PC-9 (cell line): ENCODE results near the gene SORCS2. TPM values are rescaled to one million over a fixed set of nuclear protein-coding genes. Genes with fewer than 3 reads are reported as not detected.

Experiments
- BruUV-seq: library from RNA; stranded (reverse); fragments of 400-500 nt; replicated peaks from 2 replicates; lab custom pipeline; 2021; lab: Mats Ljungman, UMichigan
- CTCF ChIA-PET: fragments of 300-600 bp; sonication (Branson Sonifier 250); formaldehyde crosslinking; loops from one replicate; lab custom pipeline; 2022; ENCODE audit warnings: antibody characterized with exemption; lab: Charles Lee
- POLR2A ChIA-PET: fragments of 300-600 bp; sonication (Branson Sonifier 250); formaldehyde crosslinking; loops from one replicate; lab custom pipeline; 2022; ENCODE audit warnings: antibody characterized with exemption; ENCODE audit not compliant: unreplicated experiment; lab: Charles Lee
- DNase-seq, 2 experiments: peaks; one replicate each; pipeline versions ENCODE4 v3.0.0 to v3.0.0-alpha.2; 2015 to 2022; ENCODE audit warnings: mixed read lengths in 1 of 2
- H2AFZ ChIP-seq: fragments of 200-600 bp; sonication (generic); 2 replicates; pipeline ENCODE4 v1.8.1; 2017; ENCODE audit warnings: antibody characterized with exemption
- H3F3A ChIP-seq: fragments of 200-600 bp; sonication (generic); 2 replicates; pipeline ENCODE4 v1.8.1; 2017; ENCODE audit warnings: antibody characterized with exemption, mild to moderate bottlenecking, low read depth; ENCODE audit not compliant: insufficient read depth
- H3K27ac ChIP-seq: fragments of 200-600 bp; sonication (generic); 2 replicates; pipeline ENCODE4 v1.6.1; 2016; ENCODE audit warnings: mixed run types
- H3K27me3 ChIP-seq: fragments of 200-600 bp; sonication (generic); 2 replicates; pipeline ENCODE4 v1.6.1; 2016; ENCODE audit warnings: low read depth, mixed run types; ENCODE audit not compliant: insufficient read depth
- H3K36me3 ChIP-seq: fragments of 200-600 bp; sonication (generic); 2 replicates; pipeline ENCODE4 v1.6.1; 2016; ENCODE audit warnings: low read depth, mixed run types
- H3K4me1 ChIP-seq: fragments of 200-600 bp; sonication (generic); replicated peaks from 2 replicates; pipeline ENCODE4 v1.6.1; 2016; ENCODE audit warnings: mixed run types; ENCODE audit not compliant: insufficient read depth
- H3K4me2 ChIP-seq: fragments of 200-600 bp; sonication (generic); 2 replicates; pipeline ENCODE4 v1.6.1; 2017; ENCODE audit warnings: mixed run types
- H3K4me3 ChIP-seq: fragments of 200-600 bp; sonication (generic); 2 replicates; pipeline ENCODE4 v1.6.1; 2016; ENCODE audit warnings: mixed run types
- H3K79me2 ChIP-seq: fragments of 200-600 bp; sonication (generic); 2 replicates; pipeline ENCODE4 v1.6.1; 2017; ENCODE audit warnings: low read depth, mixed run types
- H3K9me2 ChIP-seq: fragments of 200-600 bp; sonication (generic); 2 replicates; pipeline ENCODE4 v1.8.1; 2017; ENCODE audit warnings: mild to moderate bottlenecking; ENCODE audit not compliant: insufficient read depth
- H3K9me3 ChIP-seq: fragments of 200-600 bp; sonication (generic); 2 replicates; pipeline ENCODE4 v1.8.1; 2016; ENCODE audit warnings: low read depth; ENCODE audit not compliant: insufficient read depth
- H4K20me1 ChIP-seq: fragments of 200-600 bp; sonication (generic); 2 replicates; pipeline ENCODE4 v1.8.1; 2017; ENCODE audit not compliant: insufficient read depth
- CTCF ChIP-seq: fragments of 200-600 bp; sonication (generic); conservative IDR thresholded peaks from 2 replicates; pipeline ENCODE4 v1.6.1; 2017; ENCODE audit warnings: mixed run types, antibody characterized with exemption, mild to moderate bottlenecking, moderate library complexity
- EZH2 ChIP-seq: fragments of 200-600 bp; sonication (generic); IDR thresholded peaks from 2 replicates; pipeline ENCODE4 v1.8.0; 2017; ENCODE audit warnings: antibody characterized with exemption, low read depth
- intact Hi-C: fragments of 100-400 bp; cut with micrococcal nuclease; formaldehyde crosslinking; loops from one replicate; pipeline ENCODE4 v1.10.0; 2022; ENCODE audit not compliant: unreplicated experiment
- total RNA-seq: library from RNA; stranded (reverse); gene quantifications from 2 replicates; pipeline ENCODE4 v1.2.3, GENCODE V29; 2021

SORCS2 gene
- total RNA-seq, 1 experiment from 2014 or later, result 25.8 TPM

- no peak for TF ChIP-seq CTCF
- TF ChIP-seq EZH2, result no peak
- Histone ChIP-seq H3K9me2 (no peaks in the 10 kb centered on the region), H2AFZ (no peak overlapping the region), H3K4me2 (no peak overlapping the region), H3K4me1 (no peaks in the 10 kb centered on the region), H3K27ac (no peak overlapping the region), H3K27me3 (no peaks in the 10 kb centered on the region), H3F3A (no peaks in the 10 kb centered on the region), H4K20me1 (no peaks in the 10 kb centered on the region), H3K4me3 (no peak overlapping the region), H3K79me2 (no peaks in the 10 kb centered on the region), H3K36me3 (no peaks in the 10 kb centered on the region), H3K9me3 (no peaks in the 10 kb centered on the region)
- BruUV-seq, result no TSS peak
- intact Hi-C loops, result no loop called here
- CTCF ChIA-PET, result no interaction called here
- POLR2A ChIA-PET, result no interaction called here
- no peak for DNase-seq
Observed at GRCh38 chr4:7531640-7531994, 339.3 kb downstream of the SORCS2 start.

DNA sequence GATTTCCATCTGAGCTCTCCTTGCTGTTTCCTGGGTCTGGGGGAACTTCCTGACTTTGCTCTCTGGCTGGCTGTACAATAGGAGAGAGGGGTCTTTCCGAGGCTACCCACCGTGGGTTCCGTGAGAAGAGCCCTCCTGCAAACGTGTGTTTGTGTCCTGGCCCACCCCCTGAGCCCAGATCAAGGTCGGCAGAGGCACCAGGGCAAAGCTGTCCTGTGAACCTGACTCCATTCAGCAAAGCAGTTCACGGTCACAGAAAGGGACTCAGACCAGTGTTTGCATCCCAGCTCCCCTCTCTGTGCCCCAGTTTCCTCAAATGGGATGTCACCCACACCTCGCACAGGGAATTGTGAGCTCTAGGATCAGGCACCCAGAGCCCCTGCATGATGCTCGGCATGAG lies 339.7 kb downstream of the SORCS2 start:
- POLR2A ChIA-PET, result no interaction called here

DNA sequence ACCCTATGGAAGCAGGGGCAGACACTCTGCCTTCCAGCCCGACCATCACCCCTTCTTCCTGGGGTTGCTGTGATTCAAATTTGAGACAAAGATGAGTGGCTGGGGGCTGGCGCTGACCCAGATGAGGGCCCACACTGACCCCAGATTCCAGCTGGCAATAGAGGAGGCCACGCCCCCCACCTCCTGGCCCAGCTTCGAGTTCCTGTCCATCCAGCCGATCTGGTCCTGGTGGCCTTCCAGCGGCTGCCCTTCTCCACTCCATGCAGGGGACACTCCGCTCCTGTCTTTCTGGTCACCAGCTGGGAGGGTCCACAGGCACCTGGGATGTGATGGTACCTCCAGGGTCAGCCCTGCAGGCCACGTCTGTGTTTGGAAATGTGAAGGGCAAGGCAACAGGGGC lies 340.9 kb downstream of the SORCS2 start:
- H3K27me3 ChIP-seq, result no peaks in the 10 kb centered on the region
- H4K20me1 ChIP-seq, result no peaks in the 10 kb centered on the region
- no peak overlapping the region for H2AFZ ChIP-seq
- BruUV-seq, result no TSS peak
- H3F3A ChIP-seq, result no peaks in the 10 kb centered on the region
- ChIA-PET POLR2A (no interaction called here), CTCF (no interaction called here)
- H3K36me3 ChIP-seq, result no peaks in the 10 kb centered on the region
- no peak for DNase-seq
- no peaks in the 10 kb centered on the region for H3K79me2 ChIP-seq
- no peak for TF ChIP-seq EZH2
- no peak for TF ChIP-seq CTCF
- no peak overlapping the region for H3K4me3 ChIP-seq
- no peaks in the 10 kb centered on the region for H3K9me3 ChIP-seq
- intact Hi-C loops, result no loop called here
- no peaks in the 10 kb centered on the region for H3K4me1 ChIP-seq
- H3K27ac ChIP-seq, result no peak overlapping the region
- H3K4me2 ChIP-seq, result no peak overlapping the region
- no peaks in the 10 kb centered on the region for H3K9me2 ChIP-seq

More for the DNA sequence above, 339.7 kb downstream of the SORCS2 start:
- CTCF ChIA-PET, result no interaction called here
- H3K79me2 ChIP-seq, result no peaks in the 10 kb centered on the region
- no peak overlapping the region for H3K27ac ChIP-seq
- H3F3A ChIP-seq, result no peaks in the 10 kb centered on the region
- no peaks in the 10 kb centered on the region for H3K4me1 ChIP-seq
- H3K9me2 ChIP-seq, result no peaks in the 10 kb centered on the region
- intact Hi-C loops, result no loop called here
- no peaks in the 10 kb centered on the region for H4K20me1 ChIP-seq
- no peak overlapping the region for H3K4me3 ChIP-seq
- no peak overlapping the region for H2AFZ ChIP-seq
- H3K27me3 ChIP-seq, result no peaks in the 10 kb centered on the region
- H3K36me3 ChIP-seq, result no peaks in the 10 kb centered on the region
- no peak for DNase-seq
- BruUV-seq, result no TSS peak
- no peak for TF ChIP-seq EZH2
- no peak for TF ChIP-seq CTCF
- H3K9me3 ChIP-seq, result no peaks in the 10 kb centered on the region
- H3K4me2 ChIP-seq, result no peak overlapping the region
